Daoy (cell line): ENCODE measurements around the gene BHLHA9. TPM values are rescaled to one million over a fixed set of nuclear protein-coding genes. Genes with fewer than 3 reads are reported as not detected.
"Not testable (repeated sequence)": the region's sequence is repeated elsewhere in the genome, so short reads cannot be mapped to it uniquely, and the experiment has no call there.

Experiments used
- DNase-seq: peaks from one replicate; pipeline ENCODE4 v3.0.0-alpha.2; 2015; ENCODE audit warnings: low read depth
- total RNA-seq: library from RNA; depleted of rRNA; stranded (reverse); fragments of >200 nt; shearing (Covaris generic); gene quantifications from 2 replicates; pipeline ENCODE4 v1.2.3, GENCODE V29; 2014; rRNA removed

The BHLHA9 gene
- total RNA-seq, 1 experiment from 2014 or later = not detected

- peak; percentile 1 for DNase-seq
Observed at GRCh38 chr17:1300371-1300905, 30.2 kb downstream of the BHLHA9 start.

GRCh38 chr17:1301546-1301945 lies 31.3 kb downstream of the BHLHA9 start:
- DNase-seq = no peak

GRCh38 chr17:1302761-1303160 lies 32.5 kb downstream of the BHLHA9 start:
- DNase-seq = no peak

DNA sequence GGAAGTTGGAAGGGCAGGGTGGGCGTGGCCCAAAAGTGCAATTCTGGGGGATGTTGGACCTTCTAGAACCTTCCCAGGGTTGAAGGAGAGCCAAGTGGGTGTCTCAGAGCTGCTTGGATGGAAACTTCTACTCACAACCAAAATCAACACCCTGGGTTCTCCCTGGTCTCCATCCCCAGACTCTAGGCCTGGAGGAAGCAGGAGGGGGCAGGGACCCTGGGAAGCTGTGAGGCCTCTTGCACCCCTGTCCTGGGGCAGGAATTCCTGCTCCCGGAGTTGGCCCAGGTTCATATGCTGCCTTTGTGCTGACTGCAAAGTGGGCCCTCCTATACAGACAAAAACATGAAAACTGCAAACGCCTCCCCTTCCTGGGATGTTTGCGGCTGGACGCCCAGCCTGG lies 34.3 kb downstream of the BHLHA9 start:
- DNase-seq = no peak

GRCh38 chr17:1304962-1305563 lies 34.8 kb downstream of the BHLHA9 start:
- no peak for DNase-seq

DNA sequence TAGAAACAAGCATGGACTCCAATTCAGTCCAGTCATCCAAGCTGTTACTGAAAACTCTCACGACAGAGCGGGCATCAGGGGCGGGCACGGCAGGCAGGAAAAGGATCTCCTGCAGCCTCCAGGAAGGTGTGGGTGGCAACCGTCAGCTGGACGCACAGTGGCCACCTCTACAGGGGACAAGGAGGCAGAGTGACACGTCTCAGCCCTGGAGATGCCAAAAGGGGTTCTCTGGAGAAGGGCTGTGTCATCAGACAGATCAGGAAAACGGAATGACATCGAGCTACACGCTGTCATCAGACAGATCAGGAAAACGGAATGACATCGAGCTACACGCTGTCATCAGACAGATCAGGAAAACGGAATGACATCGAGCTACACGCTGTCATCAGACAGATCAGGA lies 37.6 kb downstream of the BHLHA9 start:
- DNase-seq = not testable (repeated sequence)

DNA sequence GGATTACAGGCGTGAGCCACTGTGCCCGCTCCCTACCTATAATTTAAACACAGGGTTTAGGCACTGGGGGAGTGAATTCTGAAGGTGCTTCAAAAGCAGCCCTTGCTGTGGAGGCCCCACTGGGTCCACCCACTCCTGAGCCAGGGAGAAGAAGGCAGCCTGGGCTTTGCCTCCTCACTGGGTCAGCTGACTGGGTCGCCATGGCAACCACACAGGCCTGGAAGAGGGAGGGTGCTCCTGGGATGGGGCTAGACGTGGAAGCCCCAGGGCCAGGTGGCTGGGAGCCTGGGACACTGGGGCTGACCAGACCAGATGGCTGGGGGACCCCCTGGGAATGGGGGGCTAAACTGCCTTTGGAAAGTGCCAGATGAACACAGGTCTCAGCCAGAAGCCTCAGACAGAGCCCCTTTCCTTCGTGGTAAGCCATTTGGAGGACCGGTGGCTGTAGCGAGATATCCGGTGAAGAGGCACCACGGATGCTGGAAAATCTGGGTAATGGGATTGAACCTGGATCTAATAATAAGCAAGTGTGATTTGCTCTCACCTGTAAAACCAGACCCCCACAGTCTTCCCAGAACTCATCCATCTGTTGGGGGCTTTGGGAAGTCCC lies 42.1 kb downstream of the BHLHA9 start:
- peak; percentile 57 for DNase-seq

GRCh38 chr17:1313270-1314005 lies 43.2 kb downstream of the BHLHA9 start:
- DNase-seq = no peak

- DNase-seq = no peak
Observed at GRCh38 chr17:1315409-1315808, 45.2 kb downstream of the BHLHA9 start.

- DNase-seq = no peak
Observed at GRCh38 chr17:1315891-1316403, 45.7 kb downstream of the BHLHA9 start.

Other genes with a start within 250 kb of the BHLHA9 start
- 40.1 and 57.4 TPM in 2 replicates for gene ABR, start 90.5 kb upstream of the BHLHA9 start, total RNA-seq
- not detected in 2 replicates for gene TRARG1, start 9.2 kb downstream of the BHLHA9 start, total RNA-seq
- gene YWHAE, start 129.8 kb downstream of the BHLHA9 start, total RNA-seq = 772 and 1,216 TPM in 2 replicates
- 118 and 126 TPM in 2 replicates for gene CRK, start 185.8 kb downstream of the BHLHA9 start, total RNA-seq
- gene MYO1C, start 222.2 kb downstream of the BHLHA9 start, total RNA-seq = 55.9 and 57.2 TPM in 2 replicates
- 27.4 and 43.3 TPM in 2 replicates for gene INPP5K, start 246.2 kb downstream of the BHLHA9 start, total RNA-seq